DOHH2 (cell line): ENCODE results near the gene KIRREL3.

Experiments used
- EZH2phosphoT487 ChIP-seq: fragments of 200-600 bp; sonication (generic); IDR thresholded peaks from 2 replicates; pipeline ENCODE4 v1.6.1; 2017; ENCODE audit warnings: borderline replicate concordance, mild to moderate bottlenecking, antibody characterized with exemption, low read length, moderate library complexity, mixed read lengths
- TF ChIP-seq, protein P1 (sequence below): fragments of 200-600 bp; sonication (generic); IDR thresholded peaks from one replicate; pipeline ENCODE4 v1.5.1; 2014; ENCODE audit warnings: antibody characterized with exemption, mild to moderate bottlenecking, low read depth, low read length; ENCODE audit not compliant: poor library complexity, severe bottlenecking

- TF ChIP-seq, protein P1, sequence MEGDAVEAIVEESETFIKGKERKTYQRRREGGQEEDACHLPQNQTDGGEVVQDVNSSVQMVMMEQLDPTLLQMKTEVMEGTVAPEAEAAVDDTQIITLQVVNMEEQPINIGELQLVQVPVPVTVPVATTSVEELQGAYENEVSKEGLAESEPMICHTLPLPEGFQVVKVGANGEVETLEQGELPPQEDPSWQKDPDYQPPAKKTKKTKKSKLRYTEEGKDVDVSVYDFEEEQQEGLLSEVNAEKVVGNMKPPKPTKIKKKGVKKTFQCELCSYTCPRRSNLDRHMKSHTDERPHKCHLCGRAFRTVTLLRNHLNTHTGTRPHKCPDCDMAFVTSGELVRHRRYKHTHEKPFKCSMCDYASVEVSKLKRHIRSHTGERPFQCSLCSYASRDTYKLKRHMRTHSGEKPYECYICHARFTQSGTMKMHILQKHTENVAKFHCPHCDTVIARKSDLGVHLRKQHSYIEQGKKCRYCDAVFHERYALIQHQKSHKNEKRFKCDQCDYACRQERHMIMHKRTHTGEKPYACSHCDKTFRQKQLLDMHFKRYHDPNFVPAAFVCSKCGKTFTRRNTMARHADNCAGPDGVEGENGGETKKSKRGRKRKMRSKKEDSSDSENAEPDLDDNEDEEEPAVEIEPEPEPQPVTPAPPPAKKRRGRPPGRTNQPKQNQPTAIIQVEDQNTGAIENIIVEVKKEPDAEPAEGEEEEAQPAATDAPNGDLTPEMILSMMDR, result no peak
- TF ChIP-seq EZH2phosphoT487, result no peak
Observed at GRCh38 chr11:126491092-126491491, 509.5 kb downstream of the KIRREL3 start.
